NCI-H2081 (cell line): ENCODE measurements around the gene ATCAY.
A peak's percentile ranks its signal among the peaks of the same experiment; 100 is the strongest.
"Not testable (repeated sequence)": the region's sequence is repeated elsewhere in the genome, so short reads cannot be mapped to it uniquely, and the experiment has no call there.

Experiments used
- DNase-seq, 2 experiments: peaks; one replicate each; lab custom pipeline; 2025; lab: John Stamatoyannopoulos, UW

ATCAY gene

GRCh38 chr19:3902317-3902973 lies 22.0 kb downstream of the ATCAY start:
- DNase-seq = no peak

- no peak for DNase-seq
Observed at GRCh38 chr19:3904233-3904632, 23.7 kb downstream of the ATCAY start.

DNA sequence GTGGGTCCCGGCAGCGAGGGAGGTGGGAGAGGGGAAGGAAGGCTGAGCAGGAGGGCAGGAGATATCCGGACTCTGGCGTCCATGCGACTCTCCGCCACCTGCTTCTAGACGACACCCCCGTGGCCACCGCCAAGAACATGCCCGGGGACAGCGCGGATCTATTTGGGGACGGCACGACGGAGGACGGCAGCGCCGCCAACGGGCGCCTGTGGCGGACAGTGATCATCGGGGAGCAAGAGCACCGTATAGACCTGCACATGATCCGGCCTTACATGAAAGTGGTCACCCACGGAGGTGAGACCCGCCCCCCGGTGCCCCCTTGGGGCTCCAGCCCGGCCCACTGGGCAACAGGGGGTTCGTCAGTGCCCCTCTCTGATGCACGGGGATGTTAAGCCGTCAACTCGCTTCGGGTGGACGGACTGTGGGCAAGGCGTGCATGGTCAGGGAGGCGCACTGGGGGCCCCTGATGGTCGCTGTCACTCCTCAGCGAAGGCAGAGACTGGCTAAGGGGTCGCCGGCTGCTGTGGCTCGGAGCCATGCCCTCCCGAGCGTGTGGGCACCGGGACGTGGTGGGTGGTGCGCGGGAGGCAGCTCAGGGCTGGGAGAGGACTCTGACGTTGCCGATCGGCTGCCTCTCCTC lies 27.3 kb downstream of the ATCAY start:
- DNase-seq = no peak

- DNase-seq = no peak
Observed at GRCh38 chr19:3908266-3909054, 28.0 kb downstream of the ATCAY start.

DNA sequence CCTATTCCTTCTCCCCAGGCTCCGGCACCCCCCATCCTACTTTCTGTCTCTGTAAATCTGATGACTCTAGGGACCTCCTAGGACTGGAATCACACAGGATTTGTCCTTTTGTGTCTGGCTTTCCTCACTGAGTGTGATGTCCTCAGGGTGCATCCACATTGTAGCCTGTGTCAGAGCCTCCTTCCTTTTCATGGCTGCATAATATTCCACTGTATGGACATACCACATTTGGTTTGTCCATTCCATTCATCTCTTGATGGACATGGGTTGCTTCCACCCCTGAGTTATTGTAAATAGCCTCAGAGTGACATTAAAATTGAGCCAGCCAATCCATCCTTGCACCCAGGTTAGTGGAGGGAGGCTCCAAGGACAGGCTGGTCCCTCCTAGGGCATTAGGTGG lies 29.6 kb downstream of the ATCAY start:
- DNase-seq = no peak

- no peak for DNase-seq
Observed at GRCh38 chr19:3914199-3914598, 33.7 kb downstream of the ATCAY start.

DNA sequence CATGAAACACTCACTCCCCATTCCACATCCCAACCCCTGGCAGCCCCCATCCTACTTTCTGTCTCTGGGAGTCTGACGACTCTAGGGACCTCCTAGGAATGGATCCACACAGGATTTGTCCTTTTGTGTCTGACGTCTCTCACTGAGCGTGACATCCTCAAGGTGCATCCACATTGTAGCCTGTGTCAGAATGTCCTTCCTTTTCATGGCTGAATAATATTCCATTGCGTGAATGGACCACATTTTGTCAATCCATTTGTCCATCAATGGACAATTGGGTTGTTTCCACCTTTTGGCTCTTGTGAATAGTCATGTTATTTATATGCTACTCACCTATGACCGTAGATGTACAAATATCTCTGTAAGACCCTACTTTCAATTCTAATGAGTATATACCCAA lies 35.5 kb downstream of the ATCAY start:
- DNase-seq = no peak

- DNase-seq = no peak
Observed at GRCh38 chr19:3919793-3920192, 39.3 kb downstream of the ATCAY start.

GRCh38 chr19:3923096-3923758 lies 42.7 kb downstream of the ATCAY start:
- DNase-seq = no peak

- DNase-seq = no peak
Observed at GRCh38 chr19:3923912-3924311, 43.4 kb downstream of the ATCAY start.

DNA sequence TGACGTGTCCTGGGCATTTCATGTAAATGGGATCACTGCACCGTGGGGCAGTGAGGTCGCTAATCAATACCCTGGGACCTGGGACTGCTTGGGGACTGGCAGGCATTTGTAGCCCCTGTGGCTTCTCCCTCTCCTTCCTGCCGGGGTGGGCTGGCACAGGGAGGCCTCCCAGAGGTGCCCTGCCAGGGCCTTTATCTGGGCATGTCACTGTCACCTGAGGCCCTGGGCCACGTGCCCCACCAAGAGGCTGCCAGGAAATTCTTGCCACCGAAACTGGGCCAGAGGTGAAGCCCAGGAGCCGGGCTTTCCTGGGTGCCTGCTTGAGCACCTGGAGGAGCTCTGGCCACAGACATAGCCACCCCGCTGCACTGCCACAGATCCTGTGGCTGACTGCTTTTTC lies 50.6 kb downstream of the ATCAY start:
- no peak for DNase-seq

- peak; percentile 14 to 17 for DNase-seq
Observed at GRCh38 chr19:3932931-3933810, 52.7 kb downstream of the ATCAY start, which contains the start of gene NMRK2. NMRK2 (plus strand) TSS chr19:3933069; CDS start chr19:3933672, 603 bp downstream.

GRCh38 chr19:3936506-3937442 lies 56.3 kb downstream of the ATCAY start:
- DNase-seq = no peak

- not testable (repeated sequence) for DNase-seq
Observed at GRCh38 chr19:3938300-3938950, 57.9 kb downstream of the ATCAY start.

- no peak for DNase-seq
Observed at GRCh38 chr19:3942790-3943409, 62.4 kb downstream of the ATCAY start.

- DNase-seq = no peak
Observed at GRCh38 chr19:3944018-3944721, 63.7 kb downstream of the ATCAY start.

- DNase-seq = no peak
Observed at GRCh38 chr19:3945838-3946237, 65.4 kb downstream of the ATCAY start.

- DNase-seq = not testable (repeated sequence)
Observed at GRCh38 chr19:3947316-3947933, 66.9 kb downstream of the ATCAY start.
